ENCODE results near the gene COLEC12.
"Not testable (repeated sequence)": the region's sequence is repeated elsewhere in the genome, so short reads cannot be mapped to it uniquely, and the experiment has no call there.

Gene COLEC12

GRCh38 chr18:313931-314330 lies 186.6 kb downstream of the COLEC12 start:
- no peak for DNase-seq

DNA sequence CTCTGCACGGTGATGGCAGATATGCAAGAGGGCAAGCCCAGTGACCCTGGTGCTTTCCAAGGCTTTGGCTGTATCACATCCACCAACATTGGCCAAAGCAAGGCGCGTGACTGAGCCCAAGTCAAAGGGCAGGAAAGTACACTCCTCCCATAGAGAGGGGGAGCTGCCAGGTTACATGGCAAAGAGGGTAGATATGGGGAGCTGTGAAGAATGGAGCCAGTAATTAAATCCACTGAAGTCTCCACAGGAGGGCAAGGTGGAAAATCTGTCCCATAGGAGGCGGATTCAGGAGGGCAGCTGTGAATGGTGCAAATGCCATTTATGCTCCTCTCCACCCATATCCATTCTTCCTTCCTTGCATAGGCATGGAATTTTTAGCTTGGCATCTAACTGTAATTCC lies 188.1 kb downstream of the COLEC12 start:
- no peak for DNase-seq

- no peak for DNase-seq
Measured at GRCh38 chr18:310042-310441, 190.5 kb downstream of the COLEC12 start.

DNA sequence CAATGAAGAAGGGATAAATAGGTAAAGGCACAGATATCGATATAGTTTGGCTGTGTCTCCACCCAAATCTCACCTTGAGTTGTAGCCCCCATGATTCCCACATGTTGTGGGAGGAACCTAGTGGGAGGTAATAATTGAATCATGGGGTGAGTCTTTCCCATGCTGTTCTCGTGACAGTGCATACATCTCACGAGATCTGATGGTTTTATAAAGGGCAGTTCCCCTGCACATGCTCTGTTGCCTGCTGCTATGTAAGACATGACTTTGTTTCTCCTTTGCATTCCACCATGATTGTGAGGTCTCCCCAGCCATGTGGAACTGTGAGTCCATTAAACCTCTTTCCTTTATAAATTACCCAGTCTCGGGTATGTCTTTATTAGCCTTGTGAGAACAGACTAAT lies 192.4 kb downstream of the COLEC12 start:
- DNase-seq = not testable (repeated sequence)

GRCh38 chr18:306608-307255 lies 193.8 kb downstream of the COLEC12 start:
- no peak for DNase-seq

- no peak for DNase-seq
Measured at GRCh38 chr18:305003-305501, 195.4 kb downstream of the COLEC12 start.

GRCh38 chr18:303607-304006 lies 196.9 kb downstream of the COLEC12 start:
- DNase-seq = no peak

DNA sequence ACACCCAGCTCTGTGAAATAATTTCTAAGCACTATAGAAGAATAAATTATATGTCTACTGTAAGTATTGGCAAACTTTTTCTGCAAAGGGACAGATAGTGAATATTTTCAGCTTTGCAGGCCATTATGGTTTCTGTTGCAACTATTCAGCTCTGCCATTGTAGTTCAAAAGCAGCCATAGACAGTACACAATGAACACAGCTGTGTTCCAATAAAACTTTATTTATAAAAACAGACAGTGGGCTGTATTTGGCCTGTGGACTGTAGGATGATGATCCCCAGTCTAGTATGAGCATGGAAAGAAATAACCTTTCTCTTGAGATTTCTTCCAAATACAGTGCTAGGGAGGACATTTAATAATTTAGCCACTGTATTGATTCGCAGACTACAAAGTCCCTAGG lies 197.5 kb downstream of the COLEC12 start:
- no peak for DNase-seq

- no peak for DNase-seq
Measured at GRCh38 chr18:302097-302496, 198.4 kb downstream of the COLEC12 start.

DNA sequence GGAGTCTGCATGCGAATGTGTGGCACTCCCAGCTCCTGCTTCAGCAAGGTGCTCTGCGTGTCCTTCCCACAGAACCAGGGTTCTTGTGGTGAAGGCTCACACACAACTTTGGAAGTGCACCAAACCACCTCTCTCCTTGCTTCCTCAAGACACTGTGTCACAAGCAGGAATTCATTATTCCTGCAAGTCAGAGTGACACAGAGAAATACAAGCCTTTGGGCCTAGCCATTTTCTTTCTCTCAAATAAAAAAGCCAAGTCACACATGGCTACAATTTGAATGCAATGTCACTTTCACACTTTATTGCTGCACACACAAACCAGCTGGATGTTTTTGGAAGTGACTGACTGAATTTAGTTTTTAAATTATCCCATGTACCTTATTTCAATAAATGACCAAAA lies 202.6 kb downstream of the COLEC12 start:
- no peak for DNase-seq

- DNase-seq = no peak
Measured at GRCh38 chr18:295756-296490, 204.6 kb downstream of the COLEC12 start.

DNA sequence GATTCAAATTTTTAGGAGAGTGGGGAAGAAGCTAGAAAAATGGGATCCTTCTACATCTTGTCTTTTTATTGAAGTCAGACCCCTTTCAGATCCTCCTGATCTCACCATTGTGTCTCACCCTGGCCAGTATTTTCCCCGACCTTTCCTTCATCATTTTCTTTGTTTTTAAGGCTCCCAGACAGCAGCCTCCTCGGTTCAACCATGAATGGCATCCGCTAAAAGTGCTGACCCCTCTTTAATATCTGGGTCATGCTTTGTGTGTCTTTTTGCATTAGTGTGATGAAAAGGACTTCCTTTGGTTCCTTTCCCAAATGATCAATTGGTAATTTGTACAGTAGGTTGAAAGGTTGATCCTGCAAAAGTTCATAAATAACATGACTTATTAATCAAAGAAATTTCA lies 205.9 kb downstream of the COLEC12 start:
- DNase-seq = no peak

- DNase-seq = no peak
Measured at GRCh38 chr18:293536-293935, 207.0 kb downstream of the COLEC12 start.

GRCh38 chr18:292271-292670 lies 208.2 kb downstream of the COLEC12 start:
- no peak for DNase-seq

- not testable (repeated sequence) for DNase-seq
Measured at GRCh38 chr18:289970-290369, 210.5 kb downstream of the COLEC12 start.

DNA sequence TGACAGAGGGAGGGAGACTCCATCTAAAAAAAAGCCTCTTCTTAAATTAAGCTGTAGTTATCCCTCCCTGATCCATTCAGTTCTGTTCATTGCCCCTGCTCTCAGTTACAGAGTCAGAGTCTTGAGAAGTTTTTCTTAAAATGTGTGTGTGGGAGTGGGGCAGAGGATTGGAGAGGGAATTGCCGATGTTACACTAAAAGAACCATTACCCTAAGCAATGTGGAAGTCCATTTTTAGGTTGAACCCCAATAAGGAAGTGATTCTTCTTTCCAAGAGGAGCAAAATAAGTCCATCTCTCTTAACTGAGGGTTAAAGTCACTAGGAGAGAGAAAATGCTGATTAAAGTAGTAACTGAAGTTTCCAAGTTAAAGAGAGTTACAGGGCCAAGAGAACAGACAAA lies 211.5 kb downstream of the COLEC12 start:
- DNase-seq = no peak

DNA sequence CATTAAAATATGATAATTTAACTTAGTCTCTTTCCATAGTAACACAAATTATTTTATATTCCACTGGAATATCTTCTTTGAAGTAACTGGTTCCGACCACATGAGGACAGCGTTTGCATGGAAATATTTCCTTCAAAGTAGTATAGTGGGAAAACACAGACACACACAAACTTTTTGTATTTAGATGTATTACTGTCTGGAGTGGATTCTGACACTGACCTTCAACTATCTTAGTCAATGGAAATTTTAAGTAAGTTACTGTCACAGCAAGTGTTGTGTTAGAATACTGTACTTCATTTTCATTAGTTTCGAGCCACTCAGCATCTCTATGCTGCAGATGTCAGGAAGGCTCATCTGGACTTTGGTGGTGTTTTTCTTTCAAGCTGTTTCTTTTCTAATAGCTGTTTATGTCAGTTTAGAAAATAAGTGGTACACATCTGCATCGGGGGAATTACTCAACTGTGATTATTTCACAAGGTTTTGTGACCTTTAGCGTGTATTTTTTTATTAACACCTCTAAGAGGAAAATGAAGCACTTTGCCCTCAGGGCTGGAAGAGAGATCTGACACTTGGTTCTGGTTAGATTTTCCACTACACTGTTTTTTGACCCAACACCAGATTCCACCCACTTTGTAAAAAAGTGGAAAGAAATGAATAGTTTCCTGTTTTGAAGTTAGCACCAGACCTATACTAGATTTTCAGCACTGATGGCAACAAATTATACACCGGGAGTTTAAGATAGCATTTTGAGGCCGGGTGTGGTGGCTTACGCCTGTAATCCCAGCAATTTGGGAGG lies 213.8 kb downstream of the COLEC12 start:
- DNase-seq = no peak

DNA sequence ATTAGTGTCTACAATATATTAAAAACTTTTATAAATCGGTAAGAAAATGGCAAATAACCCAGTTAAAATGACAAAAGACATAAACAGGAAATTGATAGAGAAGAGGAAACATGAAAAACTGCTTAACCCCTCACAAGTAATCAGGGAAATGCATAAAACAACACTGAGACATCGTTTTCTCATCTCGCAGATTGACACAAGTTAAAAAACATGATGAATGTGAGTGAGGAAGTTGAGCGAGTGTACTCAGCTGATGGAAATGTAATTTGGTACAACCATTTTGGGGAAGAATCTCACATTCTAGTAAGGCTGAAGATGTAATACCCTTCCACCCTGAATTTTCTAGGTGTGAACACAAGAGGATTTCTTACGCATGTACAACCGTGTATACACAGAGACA lies 214.7 kb downstream of the COLEC12 start:
- no peak for DNase-seq

GRCh38 chr18:275486-275885 lies 225.0 kb downstream of the COLEC12 start:
- DNase-seq = no peak

GRCh38 chr18:274313-274712 lies 226.2 kb downstream of the COLEC12 start:
- DNase-seq = no peak

- no peak for DNase-seq
Measured at GRCh38 chr18:273525-273924, 227.0 kb downstream of the COLEC12 start.

- no peak for DNase-seq
Measured at GRCh38 chr18:272650-273049, 227.9 kb downstream of the COLEC12 start.

GRCh38 chr18:269480-270095 lies 230.9 kb downstream of the COLEC12 start:
- no peak for DNase-seq
